MCF 10A (cell line): ENCODE measurements around the gene PAGE2B. TPM values are rescaled to one million over a fixed set of nuclear protein-coding genes. Genes with fewer than 3 reads are reported as not detected.
"Not testable (repeated sequence)": the region's sequence is repeated elsewhere in the genome, so short reads cannot be mapped to it uniquely, and the experiment has no call there.

Source experiments
- BruUV-seq: library from RNA; stranded (reverse); fragments of 400-500 nt; replicated peaks from 2 replicates; lab custom pipeline; 2021; lab: Mats Ljungman, UMichigan
- CTCF ChIA-PET: fragments of 300-600 bp; sonication (Branson Sonifier 250); formaldehyde crosslinking; extraction: SDS; loops from one replicate; lab custom pipeline; 2021; ENCODE audit warnings: antibody characterized with exemption, inconsistent platforms; lab: Yijun Ruan, JAX
- POLR2A ChIA-PET: fragments of 300-600, 350-650 bp; sonication (Branson Sonifier 250); formaldehyde crosslinking; extraction: SDS; loops from one replicate; lab custom pipeline; 2020; ENCODE audit warnings: antibody characterized with exemption, inconsistent platforms; lab: Yijun Ruan, JAX
- DNase-seq: peaks from one replicate; pipeline ENCODE4 v3.0.0-alpha.2; 2018; ENCODE audit not compliant: unreplicated experiment
- H3K27ac Mint-ChIP-seq: one replicate; pipeline ENCODE4 v1.8.0; 2022; ENCODE audit warnings: mild to moderate bottlenecking, low read depth, mixed read lengths; ENCODE audit not compliant: unreplicated experiment
- H3K27me3 Mint-ChIP-seq: one replicate; pipeline ENCODE4 v1.8.0; 2022; ENCODE audit warnings: mixed read lengths; ENCODE audit not compliant: insufficient read depth, unreplicated experiment
- H3K36me3 Mint-ChIP-seq: one replicate; pipeline ENCODE4 v1.8.0; 2022; ENCODE audit warnings: mild to moderate bottlenecking, moderate library complexity, mixed read lengths; ENCODE audit not compliant: insufficient read depth, unreplicated experiment
- H3K4me1 Mint-ChIP-seq: one replicate; pipeline ENCODE4 v1.8.0; 2022; ENCODE audit warnings: mixed read lengths; ENCODE audit not compliant: insufficient read depth, unreplicated experiment
- H3K4me3 Mint-ChIP-seq: one replicate; pipeline ENCODE4 v1.8.0; 2022; ENCODE audit warnings: mild to moderate bottlenecking, moderate library complexity, mixed read lengths; ENCODE audit not compliant: unreplicated experiment
- H3K9me3 Mint-ChIP-seq: one replicate; pipeline ENCODE4 v1.8.0; 2022; ENCODE audit warnings: mixed read lengths; ENCODE audit not compliant: unreplicated experiment
- CTCF ChIP-seq: fragments of 200-600 bp; IDR thresholded peaks from one replicate; pipeline ENCODE4 v1.8.0; 2022; ENCODE audit warnings: antibody characterized with exemption, mild to moderate bottlenecking; ENCODE audit not compliant: unreplicated experiment
- intact Hi-C: fragments of 100-400 bp; cut with micrococcal nuclease; formaldehyde crosslinking; loops from 2 replicates; pipeline ENCODE4 v1.14.1; 2022
- total RNA-seq: library from RNA; stranded (reverse); gene quantifications from 2 replicates; pipeline ENCODE4 v1.2.3, GENCODE V29; 2022

PAGE2B gene
- total RNA-seq, 1 experiment from 2014 or later = not detected

DNA sequence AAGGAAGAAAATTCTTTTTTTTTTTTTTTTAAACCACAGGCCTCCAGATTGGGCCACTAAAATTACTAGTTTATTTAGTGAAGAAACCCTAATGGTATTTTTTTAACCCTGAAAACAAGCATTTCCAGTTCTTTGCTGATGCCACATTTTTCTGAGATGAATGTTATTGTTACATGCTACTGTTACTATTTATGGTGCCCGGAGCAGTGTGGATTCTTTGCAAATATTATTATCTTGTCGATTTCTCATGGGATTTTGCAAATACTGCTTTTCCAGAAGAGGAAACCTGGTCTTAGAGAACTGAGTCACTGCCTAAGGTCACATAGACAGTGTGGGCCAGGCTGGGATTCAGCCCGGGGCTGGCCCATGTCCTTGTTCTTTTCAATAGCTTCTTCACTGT lies 35.4 kb upstream of the PAGE2B start:
- H3K36me3 Mint-ChIP-seq = no peaks in the 10 kb centered on the region
- no peak for DNase-seq
- TF ChIP-seq CTCF = no peak
- CTCF ChIA-PET = interaction anchor here (0.6 kb wide), 1 partner anchor 982 kb away, joined by 3 read pairs; no protein-coding TSS in a partner anchor
- H3K27me3 Mint-ChIP-seq = no peaks in the 10 kb centered on the region
- H3K27ac Mint-ChIP-seq = no peak overlapping the region
- intact Hi-C loops = no loop called here
- no peaks in the 10 kb centered on the region for H3K4me1 Mint-ChIP-seq
- H3K4me3 Mint-ChIP-seq = no peak overlapping the region
- BruUV-seq = no TSS peak
- H3K9me3 Mint-ChIP-seq = no peaks in the 10 kb centered on the region
- POLR2A ChIA-PET = no interaction called here

DNA sequence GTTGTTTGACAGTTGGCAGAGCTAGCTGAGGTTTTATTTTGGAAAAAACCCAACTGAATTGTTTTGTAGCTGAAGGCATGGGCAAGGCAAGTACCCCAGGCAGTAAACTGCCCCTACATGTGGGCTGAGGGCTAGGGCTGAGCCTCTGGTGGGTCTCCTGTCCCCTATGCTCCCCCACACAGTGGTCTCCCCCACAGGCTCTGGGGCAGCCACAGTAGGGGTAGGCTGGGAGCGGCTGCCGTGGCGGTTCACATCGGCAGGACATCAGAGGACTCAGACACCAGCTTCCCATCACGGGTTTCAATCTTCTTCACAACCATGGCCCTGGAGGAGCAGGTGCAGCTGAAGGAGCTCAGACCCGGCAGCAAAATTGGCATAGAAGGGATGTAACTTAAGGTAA lies 33.3 kb upstream of the PAGE2B start:
- Mint-ChIP-seq H3K4me1 (no peaks in the 10 kb centered on the region), H3K9me3 (no peaks in the 10 kb centered on the region), H3K36me3 (no peaks in the 10 kb centered on the region), H3K4me3 (no peak overlapping the region), H3K27me3 (no peaks in the 10 kb centered on the region), H3K27ac (no peak overlapping the region)
- ChIA-PET CTCF (interaction anchor here (0.6 kb wide), 2 partner anchors 16 to 496 kb away, joined by 3 read pairs; no protein-coding TSS in a partner anchor), POLR2A (no interaction called here)
- DNase-seq = no peak
- no TSS peak for BruUV-seq
- no peak for TF ChIP-seq CTCF
- intact Hi-C loops = no loop called here

GRCh38 chrX:55050599-55050998 lies 24.2 kb upstream of the PAGE2B start:
- CTCF ChIA-PET = interaction anchor here (0.8 kb wide), 1 partner anchor 39 kb away, joined by 3 read pairs; no protein-coding TSS in a partner anchor
- not testable (repeated sequence) for H3K9me3 Mint-ChIP-seq
- intact Hi-C loops = loop anchor here (10.0 kb wide), 1 partner anchor 406 kb away; no protein-coding TSS in a partner anchor

DNA sequence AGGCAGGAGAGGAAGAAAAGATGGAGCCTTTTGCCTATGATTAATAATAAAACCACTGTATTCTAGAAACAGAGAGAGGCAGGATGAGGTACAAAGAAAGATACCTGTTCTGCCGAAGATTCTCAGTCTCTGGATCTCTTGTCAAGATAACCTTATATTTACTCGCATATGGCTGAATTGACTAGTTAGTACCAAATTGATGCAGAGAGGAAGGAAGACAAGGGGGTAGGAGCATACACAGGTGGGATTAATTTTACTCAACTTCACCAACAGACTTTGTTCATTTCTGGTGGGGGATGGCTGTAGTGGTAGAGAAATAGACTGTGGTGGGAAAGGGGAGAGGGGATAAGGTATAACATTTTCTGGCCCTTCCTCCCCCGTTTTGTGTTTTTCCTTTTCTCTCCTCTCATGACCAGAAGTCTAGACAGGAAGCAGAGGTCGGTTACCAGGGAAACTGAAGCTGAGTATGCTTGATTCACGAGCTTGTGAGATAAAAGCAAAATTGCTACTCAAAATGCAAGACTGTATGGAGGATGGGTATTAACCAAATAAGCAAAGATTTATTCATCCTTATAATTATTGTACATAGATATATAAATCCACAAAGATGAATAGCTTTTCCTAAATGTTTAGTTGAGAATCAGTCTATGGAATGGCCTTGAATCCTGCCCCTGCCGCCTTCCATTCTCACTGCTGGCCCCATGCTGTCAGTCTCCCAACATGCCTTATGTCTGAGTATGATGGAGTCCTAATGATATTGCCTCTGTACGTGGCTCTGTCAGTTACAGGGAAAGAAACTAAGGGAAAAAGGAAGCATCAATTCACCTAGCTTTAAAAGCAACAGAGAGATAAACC lies 17.8 kb upstream of the PAGE2B start:
- H3K4me3 Mint-ChIP-seq = no peak overlapping the region
- BruUV-seq = no TSS peak
- intact Hi-C loops = loop anchor here (1.0 to 10.0 kb wide), 5 partner anchors 362 to 1740 kb away; no protein-coding TSS in a partner anchor
- POLR2A ChIA-PET = no interaction called here
- H3K36me3 Mint-ChIP-seq = no peaks in the 10 kb centered on the region
- CTCF ChIA-PET = interaction anchor here (0.6 to 1.3 kb wide), 14 partner anchors 11 to 1739 kb away, joined by 3 to 8 read pairs (median 3); partner anchors contain the start of gene APEX2
- no peaks in the 10 kb centered on the region for H3K4me1 Mint-ChIP-seq
- no peak overlapping the region for H3K27ac Mint-ChIP-seq
- DNase-seq = no peak
- TF ChIP-seq CTCF = no peak
- H3K27me3 Mint-ChIP-seq = peaks cover 68% of the 10 kb centered on the region
- H3K9me3 Mint-ChIP-seq = no peaks in the 10 kb centered on the region

More at GRCh38 chrX:55050599-55050998, 24.2 kb upstream of the PAGE2B start:
- H3K36me3 Mint-ChIP-seq, DNase-seq, BruUV-seq, H3K4me3 Mint-ChIP-seq, H3K27ac Mint-ChIP-seq, POLR2A ChIA-PET, H3K4me1 Mint-ChIP-seq: not testable (repeated sequence)
- peaks cover 19% of the 10 kb centered on the region for H3K27me3 Mint-ChIP-seq
